Measurements from ENCODE around the gene SEZ6L.

DNA sequence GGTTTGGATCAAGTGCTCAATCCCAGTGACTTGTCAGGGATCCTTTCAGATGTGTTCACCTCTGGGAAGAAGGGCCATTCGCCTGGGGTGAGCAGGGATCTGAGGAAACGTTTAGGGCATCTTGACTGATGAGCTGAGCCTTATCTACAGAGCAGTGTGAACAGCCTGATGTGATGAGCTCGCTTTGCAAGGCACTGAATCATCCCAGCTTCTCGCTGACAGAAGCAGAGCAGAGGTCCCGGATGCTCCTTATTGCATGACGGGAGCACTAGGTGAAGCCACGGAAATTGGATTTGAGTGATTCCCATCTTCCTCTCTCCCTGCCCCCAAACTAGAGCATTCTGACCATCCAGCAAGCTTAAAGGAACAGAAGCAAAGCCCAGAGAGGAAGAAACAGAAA, 46.5 kb downstream of the SEZ6L start:
- TF ChIP-seq CTCF (IDR thresholded peaks at IDR 0.05) (no peak), POLR2A (IDR thresholded peaks at IDR 0.05) (no peak), EP300 (IDR thresholded peaks at IDR 0.05) (no peak)
